Stimulated activated CD4-positive, alpha-beta T cell treated with anti-CD3 and anti-CD28 coated beads, Interleukin-2, amount 100 ng/mL, for 4 hours (primary cell): ENCODE measurements around the gene CCDC34.
"Not testable (repeated sequence)": the region's sequence is repeated elsewhere in the genome, so short reads cannot be mapped to it uniquely, and the experiment has no call there.

ENCODE experiments used
- DNase-seq: peaks from one replicate; pipeline ENCODE4 v3.0.0-alpha.2; 2020; ENCODE audit warnings: low read depth

Gene CCDC34

GRCh38 chr11:27321340-27321739 is 41.7 kb downstream of the CCDC34 start:
- DNase-seq, result not testable (repeated sequence)

- no peak for DNase-seq
Observed at GRCh38 chr11:27319072-27319471, 43.9 kb downstream of the CCDC34 start.

GRCh38 chr11:27317751-27318150 is 45.3 kb downstream of the CCDC34 start:
- DNase-seq, result no peak

- no peak for DNase-seq
Observed at GRCh38 chr11:27315836-27316235, 47.2 kb downstream of the CCDC34 start.

- no peak for DNase-seq
Observed at GRCh38 chr11:27313157-27313821, 49.7 kb downstream of the CCDC34 start.

- no peak for DNase-seq
Observed at GRCh38 chr11:27312110-27312509, 50.9 kb downstream of the CCDC34 start.

GRCh38 chr11:27310707-27311106 is 52.3 kb downstream of the CCDC34 start:
- no peak for DNase-seq

- DNase-seq, result no peak
Observed at GRCh38 chr11:27310182-27310581, 52.8 kb downstream of the CCDC34 start.

- DNase-seq, result no peak
Observed at GRCh38 chr11:27309046-27309445, 54.0 kb downstream of the CCDC34 start.

- no peak for DNase-seq
Observed at GRCh38 chr11:27307232-27307631, 55.8 kb downstream of the CCDC34 start.

- DNase-seq, result no peak
Observed at GRCh38 chr11:27305751-27306150, 57.3 kb downstream of the CCDC34 start.

- DNase-seq, result no peak
Observed at GRCh38 chr11:27304514-27304913, 58.5 kb downstream of the CCDC34 start.

GRCh38 chr11:27303903-27304302 is 59.1 kb downstream of the CCDC34 start:
- DNase-seq, result no peak

- DNase-seq, result no peak
Observed at GRCh38 chr11:27300974-27301373, 62.0 kb downstream of the CCDC34 start.

GRCh38 chr11:27297616-27298015 is 65.4 kb downstream of the CCDC34 start:
- no peak for DNase-seq

GRCh38 chr11:27296497-27296896 is 66.5 kb downstream of the CCDC34 start:
- DNase-seq, result no peak

GRCh38 chr11:27295928-27296327 is 67.1 kb downstream of the CCDC34 start:
- no peak for DNase-seq

- DNase-seq, result no peak
Observed at GRCh38 chr11:27294654-27295053, 68.4 kb downstream of the CCDC34 start.

- DNase-seq, result no peak
Observed at GRCh38 chr11:27293515-27294417, 69.2 kb downstream of the CCDC34 start.

- no peak for DNase-seq
Observed at GRCh38 chr11:27292637-27293010, 70.4 kb downstream of the CCDC34 start.

GRCh38 chr11:27291954-27292636 is 70.9 kb downstream of the CCDC34 start:
- DNase-seq, result no peak

- DNase-seq, result no peak
Observed at GRCh38 chr11:27291302-27291889, 71.6 kb downstream of the CCDC34 start.
